ACC112 (cell line): ENCODE results near the gene CLDN1.

ENCODE experiments used
- H2AFZ ChIP-seq: fragments of 200-600 bp; sonication (generic); one replicate; pipeline ENCODE4 v1.6.0; 2017; ENCODE audit warnings: antibody characterized with exemption, low read length; ENCODE audit not compliant: unreplicated experiment
- H3K27ac ChIP-seq: fragments of 200-600 bp; sonication (generic); 2 replicates; pipeline ENCODE4 v1.5.1; 2014; ENCODE audit warnings: low read depth, mild to moderate bottlenecking, antibody characterized with exemption, low read length, moderate library complexity
- H3K27me3 ChIP-seq: fragments of 200-600 bp; sonication (generic); 2 replicates; pipeline ENCODE4 v1.6.1; 2014; ENCODE audit warnings: mild to moderate bottlenecking, antibody characterized with exemption, low read length, moderate library complexity, mixed read lengths; ENCODE audit not compliant: insufficient read depth
- H3K36me3 ChIP-seq: fragments of 200-600 bp; sonication (generic); 2 replicates; pipeline ENCODE4 v1.6.1; 2016; ENCODE audit warnings: mild to moderate bottlenecking, antibody characterized with exemption, low read length, moderate library complexity, mixed read lengths; ENCODE audit not compliant: insufficient read depth
- H3K4me1 ChIP-seq: fragments of 200-600 bp; sonication (generic); one replicate; pipeline ENCODE4 v1.6.1; 2016; ENCODE audit warnings: low read length, mixed read lengths; ENCODE audit not compliant: insufficient read depth, unreplicated experiment, control insufficient read depth
- H3K4me3 ChIP-seq: fragments of 200-600 bp; sonication (generic); 2 replicates; pipeline ENCODE4 v1.5.1; 2014; ENCODE audit warnings: mild to moderate bottlenecking, low read depth, low read length
- H3K79me2 ChIP-seq: fragments of 200-600 bp; sonication (generic); one replicate; pipeline ENCODE4 v1.6.0; 2016; ENCODE audit warnings: low read length; ENCODE audit not compliant: control insufficient read depth, unreplicated experiment, insufficient read depth

The CLDN1 gene

DNA sequence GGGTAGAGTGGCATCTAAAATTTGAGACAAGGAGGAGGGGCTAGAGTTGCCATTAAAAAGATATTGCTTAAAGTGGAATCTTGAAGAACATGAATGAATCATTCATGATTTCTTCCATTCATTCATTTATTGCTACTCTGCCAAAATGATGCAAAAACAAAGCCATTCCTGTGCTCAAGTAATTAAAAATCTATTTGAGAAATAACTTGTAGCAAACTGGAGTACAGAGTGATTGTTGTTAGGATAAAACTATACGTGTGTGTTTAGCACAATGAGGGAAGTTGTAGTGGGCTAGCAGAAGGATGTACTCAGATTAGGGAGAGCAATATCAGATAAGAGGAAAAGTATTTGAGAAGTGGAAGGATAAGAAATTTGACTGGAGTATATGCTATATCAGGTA lies 11.7 kb upstream of the CLDN1 start:
- Histone ChIP-seq H3K4me3 (no peak overlapping the region), H3K36me3 (no peaks in the 10 kb centered on the region), H2AFZ (no peak overlapping the region), H3K79me2 (no peaks in the 10 kb centered on the region), H3K4me1 (peaks cover 6% of the 10 kb centered on the region), H3K27me3 (no peaks in the 10 kb centered on the region), H3K27ac (no peak overlapping the region)

DNA sequence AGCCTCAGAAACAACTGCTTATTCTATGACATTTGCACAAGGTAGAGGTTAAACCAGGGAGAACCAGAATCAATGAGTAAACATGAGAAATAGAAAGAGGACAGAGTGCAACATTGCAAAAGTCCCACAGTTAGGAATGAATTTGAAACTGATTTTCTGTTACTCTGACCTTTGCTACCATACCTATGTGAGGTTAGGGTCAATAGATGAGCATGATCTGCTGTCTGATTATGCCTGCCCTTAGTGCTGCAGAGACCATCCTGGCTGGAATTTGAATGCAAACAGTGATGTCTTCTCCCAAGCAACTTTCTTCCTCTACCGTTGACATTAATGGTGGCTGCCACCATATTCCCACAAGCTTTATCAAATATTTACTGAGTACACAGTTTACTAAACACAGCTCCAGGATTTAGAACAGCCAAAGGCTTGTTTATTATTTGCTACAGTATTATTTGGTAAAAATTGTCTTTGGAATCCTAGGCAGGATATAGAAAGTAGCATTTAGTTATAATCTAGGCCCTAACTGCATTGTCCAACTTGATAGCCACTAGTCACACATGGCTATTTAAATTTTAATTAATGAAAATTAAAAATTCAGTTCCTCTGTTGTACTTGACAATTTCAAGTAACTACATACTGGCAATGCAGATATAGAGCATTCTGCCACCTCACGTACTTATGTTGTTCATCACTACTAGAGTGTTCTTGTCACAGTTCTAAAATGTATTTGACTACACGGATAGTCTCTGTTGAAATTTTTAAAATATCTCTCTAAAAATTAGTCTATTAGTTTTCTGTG lies 8.9 kb upstream of the CLDN1 start:
- H3K4me1 ChIP-seq = peaks cover 3% of the 10 kb centered on the region

DNA sequence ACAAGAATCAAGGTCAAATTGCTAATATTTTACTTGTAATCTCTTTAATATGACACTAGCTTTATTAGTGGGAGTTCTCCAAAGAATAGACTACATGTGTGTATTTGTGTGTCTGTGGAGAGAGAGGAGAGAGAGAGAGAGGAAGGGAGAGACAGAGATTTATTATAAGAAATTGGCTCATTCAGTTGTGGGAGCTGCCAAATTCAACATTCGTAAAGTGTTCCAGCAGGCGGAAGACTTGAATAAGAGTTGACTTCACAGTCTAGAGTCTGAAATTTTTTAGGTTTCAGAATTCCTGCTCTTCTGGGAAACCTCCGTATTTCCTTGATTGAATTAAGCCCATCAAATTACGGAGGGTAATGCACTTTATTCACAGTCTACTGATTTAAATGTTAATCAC lies 4.7 kb upstream of the CLDN1 start:
- H3K79me2 ChIP-seq = no peaks in the 10 kb centered on the region
- H3K36me3 ChIP-seq = no peaks in the 10 kb centered on the region
- no peak overlapping the region for H3K27ac ChIP-seq
- H3K4me3 ChIP-seq = no peak overlapping the region
- no peak overlapping the region for H2AFZ ChIP-seq
- H3K4me1 ChIP-seq = peaks cover 11% of the 10 kb centered on the region
- H3K27me3 ChIP-seq = no peaks in the 10 kb centered on the region

More for the DNA sequence above, 8.9 kb upstream of the CLDN1 start:
- H3K4me3 ChIP-seq = no peak overlapping the region
- no peak overlapping the region for H2AFZ ChIP-seq
- no peaks in the 10 kb centered on the region for H3K79me2 ChIP-seq
- H3K27me3 ChIP-seq = no peaks in the 10 kb centered on the region
- no peaks in the 10 kb centered on the region for H3K36me3 ChIP-seq
- no peak overlapping the region for H3K27ac ChIP-seq

DNA sequence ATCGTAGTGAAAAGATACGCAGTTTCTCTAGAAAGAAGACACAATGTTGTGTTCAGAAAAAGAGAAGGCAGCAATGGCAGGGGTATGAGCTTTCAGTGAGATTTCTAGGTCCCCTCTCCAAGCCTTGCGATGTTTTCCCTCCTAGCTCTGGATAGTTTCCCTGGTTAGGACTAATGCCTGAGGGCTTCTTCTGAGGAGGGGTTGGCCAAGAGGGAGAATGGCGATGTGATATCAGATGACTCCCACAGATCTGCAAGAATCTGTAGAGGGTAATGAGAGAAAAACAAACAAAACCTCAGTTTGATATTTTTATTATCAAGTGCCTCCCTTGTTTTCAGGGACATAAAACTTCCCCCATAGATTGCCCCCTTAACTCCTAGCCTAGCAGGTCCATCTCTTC lies 4.1 kb upstream of the CLDN1 start:
- H3K27ac ChIP-seq = no peak overlapping the region
- H3K4me3 ChIP-seq = no peak overlapping the region
- no peaks in the 10 kb centered on the region for H3K79me2 ChIP-seq
- H3K27me3 ChIP-seq = no peaks in the 10 kb centered on the region
- peaks cover 13% of the 10 kb centered on the region for H3K4me1 ChIP-seq
- H2AFZ ChIP-seq = peak overlapping the region; percentile 27
- no peaks in the 10 kb centered on the region for H3K36me3 ChIP-seq

DNA sequence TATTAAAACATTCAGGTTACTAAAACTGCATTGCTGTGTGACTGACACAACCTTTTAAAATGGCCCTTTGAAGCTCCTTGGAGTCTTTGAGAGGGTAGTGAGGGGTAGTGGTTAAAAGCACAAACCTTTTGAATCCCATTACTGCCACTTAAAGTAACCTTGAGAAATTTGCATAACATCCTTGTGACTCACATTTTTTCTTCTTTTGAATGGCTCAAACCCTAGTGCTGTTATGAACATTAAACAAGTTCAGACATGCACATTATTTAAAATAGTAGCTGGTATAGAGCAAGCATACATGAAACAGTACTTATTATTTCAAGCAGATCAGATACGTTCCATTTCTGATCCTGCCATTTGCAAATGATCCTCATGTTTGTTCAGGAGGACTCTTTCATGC lies 3.7 kb upstream of the CLDN1 start:
- H3K4me1 ChIP-seq = peaks cover 13% of the 10 kb centered on the region
- H3K27ac ChIP-seq = no peak overlapping the region
- H2AFZ ChIP-seq = peak overlapping the region; percentile 27
- no peak overlapping the region for H3K4me3 ChIP-seq
- no peaks in the 10 kb centered on the region for H3K36me3 ChIP-seq
- H3K79me2 ChIP-seq = no peaks in the 10 kb centered on the region
- H3K27me3 ChIP-seq = no peaks in the 10 kb centered on the region

DNA sequence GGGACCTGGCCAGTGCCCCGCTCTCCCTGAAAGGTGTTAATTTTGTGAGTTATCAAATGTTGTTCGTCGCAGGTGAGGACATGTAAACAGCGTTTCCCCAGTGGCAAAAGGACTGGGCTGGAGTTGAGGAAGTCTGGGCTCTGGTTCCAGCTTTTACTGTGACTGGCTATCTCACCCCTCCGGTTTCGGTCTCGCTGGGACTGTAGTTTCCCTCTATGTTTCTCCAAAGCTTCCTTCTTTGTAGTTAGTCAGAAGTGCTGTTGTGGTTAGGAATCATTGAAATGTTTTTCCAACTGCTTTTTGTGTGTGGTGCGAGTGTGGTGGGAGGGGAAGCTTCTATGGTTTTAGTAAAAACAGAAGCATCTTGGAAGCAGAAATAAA lies 990 bp upstream of the CLDN1 start:
- H3K27me3 ChIP-seq = no peaks in the 10 kb centered on the region
- H2AFZ ChIP-seq = no peak overlapping the region
- H3K4me3 ChIP-seq = no peak overlapping the region
- H3K79me2 ChIP-seq = no peaks in the 10 kb centered on the region
- H3K4me1 ChIP-seq = peaks cover 13% of the 10 kb centered on the region
- no peak overlapping the region for H3K27ac ChIP-seq
- no peaks in the 10 kb centered on the region for H3K36me3 ChIP-seq

DNA sequence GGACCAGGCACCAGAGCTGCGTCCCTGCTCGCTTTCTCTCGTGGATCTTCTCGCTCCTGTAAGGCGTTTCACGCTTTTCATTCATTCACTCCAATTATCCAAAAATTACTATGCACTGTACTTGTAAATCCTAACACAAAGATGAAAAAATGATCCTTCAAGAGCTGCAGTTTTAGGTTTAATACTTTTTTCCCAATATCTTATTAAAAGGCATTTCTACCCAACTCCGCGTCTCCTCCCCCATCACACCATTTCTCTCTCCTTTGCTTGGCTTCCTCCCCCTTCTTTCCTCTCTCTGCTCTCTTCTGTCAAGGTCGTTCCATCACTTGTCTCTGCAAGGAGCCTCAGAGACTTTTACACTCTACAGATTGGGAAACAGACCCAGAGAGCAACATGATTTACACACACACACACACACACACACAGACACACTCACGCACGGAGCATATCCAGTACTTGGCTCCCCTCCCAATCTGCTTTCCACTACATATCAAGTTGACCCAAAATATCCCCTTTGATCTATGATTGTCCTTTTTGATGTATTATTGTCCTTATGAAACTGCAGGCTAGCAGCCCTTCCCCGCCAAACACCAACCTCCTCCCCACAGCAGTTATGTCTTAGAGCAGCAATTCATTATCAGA lies 479 bp upstream of the CLDN1 start:
- Histone ChIP-seq H3K79me2 (no peaks in the 10 kb centered on the region), H3K4me1 (peaks cover 13% of the 10 kb centered on the region), H3K27ac (no peak overlapping the region), H2AFZ (peak overlapping the region; percentile 80), H3K36me3 (no peaks in the 10 kb centered on the region), H3K4me3 (peak overlapping the region; percentile 77), H3K27me3 (no peaks in the 10 kb centered on the region)

DNA sequence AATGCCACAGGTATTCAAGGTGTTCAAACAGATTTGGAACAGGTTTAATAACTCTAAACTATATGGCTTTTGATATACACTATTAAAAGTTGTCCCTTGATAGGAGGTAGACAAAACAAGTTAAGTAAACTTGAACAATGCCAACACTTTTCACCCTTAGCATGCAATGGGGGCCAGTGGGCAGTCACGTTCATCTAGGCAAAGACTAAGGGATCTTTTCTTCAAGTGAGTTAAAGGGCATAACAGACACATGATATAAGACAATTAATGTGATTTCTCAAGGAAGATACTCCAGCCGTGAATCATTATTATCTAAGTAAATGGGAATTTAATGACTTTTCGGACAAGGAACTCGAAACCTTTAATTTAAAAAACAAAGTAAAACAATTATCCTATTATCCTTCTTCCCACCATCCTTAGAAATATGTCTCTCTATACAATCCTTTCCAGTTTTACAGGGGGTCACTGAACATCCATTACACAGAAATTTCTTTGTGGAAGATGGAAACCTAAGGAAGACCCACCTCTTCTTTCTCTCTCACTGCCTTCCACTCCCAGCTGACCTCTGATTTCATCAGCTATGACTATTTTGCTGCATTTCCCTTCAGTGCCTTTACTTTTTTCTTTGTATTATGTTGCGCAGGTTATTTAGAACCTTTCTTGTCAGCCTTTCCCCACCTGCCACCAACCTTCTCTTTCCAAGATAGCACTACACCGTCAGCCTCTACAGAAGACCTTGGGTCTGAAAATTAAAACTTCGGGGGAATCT lies 1.5 kb downstream of the CLDN1 start:
- H3K4me1 ChIP-seq = peaks cover 7% of the 10 kb centered on the region
- H3K4me3 ChIP-seq = no peak overlapping the region
- no peak overlapping the region for H3K27ac ChIP-seq
- no peak overlapping the region for H2AFZ ChIP-seq
- H3K79me2 ChIP-seq = no peaks in the 10 kb centered on the region
- H3K36me3 ChIP-seq = no peaks in the 10 kb centered on the region
- no peaks in the 10 kb centered on the region for H3K27me3 ChIP-seq

DNA sequence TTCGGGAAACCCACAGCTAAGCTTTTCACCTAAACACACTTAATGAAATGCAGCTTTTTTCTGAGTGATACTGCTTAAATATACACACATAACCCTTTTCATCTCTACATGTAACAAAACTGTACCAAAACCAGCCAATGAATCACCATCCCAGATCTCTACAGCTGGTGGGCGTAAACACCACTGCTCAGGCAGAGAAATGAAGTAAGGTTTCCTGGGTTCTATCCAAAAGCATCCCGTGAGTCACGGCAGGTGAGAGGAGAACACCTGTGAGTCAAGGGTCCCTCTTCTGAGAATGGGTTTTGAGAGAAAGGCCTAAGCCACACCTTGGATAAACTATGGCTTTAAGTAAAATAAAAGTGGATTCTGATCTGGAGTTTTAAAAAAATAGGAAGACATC lies 2.6 kb downstream of the CLDN1 start:
- no peak overlapping the region for H2AFZ ChIP-seq
- H3K27ac ChIP-seq = no peak overlapping the region
- H3K79me2 ChIP-seq = no peaks in the 10 kb centered on the region
- no peak overlapping the region for H3K4me3 ChIP-seq
- H3K4me1 ChIP-seq = peaks cover 4% of the 10 kb centered on the region
- no peaks in the 10 kb centered on the region for H3K27me3 ChIP-seq
- no peaks in the 10 kb centered on the region for H3K36me3 ChIP-seq

DNA sequence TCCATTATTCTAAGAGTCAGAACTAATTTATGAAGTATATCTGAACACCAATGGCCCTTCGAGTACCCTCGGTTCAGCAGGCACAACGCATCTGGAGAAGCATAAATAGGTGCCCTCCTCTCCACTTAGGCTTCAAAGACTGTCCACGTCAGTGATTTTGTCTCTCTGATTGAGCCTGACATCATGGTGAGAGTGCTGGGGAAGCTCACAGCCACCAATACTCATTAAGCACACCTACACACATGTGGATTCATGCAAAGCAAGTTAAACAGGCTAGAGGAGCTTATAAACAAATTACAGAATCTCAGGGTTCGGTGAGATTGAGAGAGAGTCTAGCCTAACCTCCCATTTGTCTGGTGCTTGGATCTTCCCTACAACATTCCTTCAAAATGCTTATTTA lies 3.6 kb downstream of the CLDN1 start:
- Histone ChIP-seq H3K27me3 (no peaks in the 10 kb centered on the region), H3K27ac (no peak overlapping the region), H3K4me3 (no peak overlapping the region), H2AFZ (no peak overlapping the region), H3K4me1 (peaks cover 4% of the 10 kb centered on the region), H3K36me3 (no peaks in the 10 kb centered on the region), H3K79me2 (no peaks in the 10 kb centered on the region)
